MCF 10A (cell line): ENCODE results near the gene SIRPB2. TPM values are rescaled to one million over a fixed set of nuclear protein-coding genes. Genes with fewer than 3 reads are reported as not detected.
A peak's percentile ranks its signal among the peaks of the same experiment; 100 is the strongest.

ENCODE experiments used
- BruUV-seq: library from RNA; stranded (reverse); fragments of 400-500 nt; replicated peaks from 2 replicates; lab custom pipeline; 2021; lab: Mats Ljungman, UMichigan
- CTCF ChIA-PET: fragments of 300-600 bp; sonication (Branson Sonifier 250); formaldehyde crosslinking; extraction: SDS; loops from one replicate; lab custom pipeline; 2021; ENCODE audit warnings: antibody characterized with exemption, inconsistent platforms; lab: Yijun Ruan, JAX
- POLR2A ChIA-PET: fragments of 300-600, 350-650 bp; sonication (Branson Sonifier 250); formaldehyde crosslinking; extraction: SDS; loops from one replicate; lab custom pipeline; 2020; ENCODE audit warnings: antibody characterized with exemption, inconsistent platforms; lab: Yijun Ruan, JAX
- DNase-seq: peaks from one replicate; pipeline ENCODE4 v3.0.0-alpha.2; 2018; ENCODE audit not compliant: unreplicated experiment
- H3K27ac Mint-ChIP-seq: one replicate; pipeline ENCODE4 v1.8.0; 2022; ENCODE audit warnings: mild to moderate bottlenecking, low read depth, mixed read lengths; ENCODE audit not compliant: unreplicated experiment
- H3K27me3 Mint-ChIP-seq: one replicate; pipeline ENCODE4 v1.8.0; 2022; ENCODE audit warnings: mixed read lengths; ENCODE audit not compliant: insufficient read depth, unreplicated experiment
- H3K36me3 Mint-ChIP-seq: one replicate; pipeline ENCODE4 v1.8.0; 2022; ENCODE audit warnings: mild to moderate bottlenecking, moderate library complexity, mixed read lengths; ENCODE audit not compliant: insufficient read depth, unreplicated experiment
- H3K4me1 Mint-ChIP-seq: one replicate; pipeline ENCODE4 v1.8.0; 2022; ENCODE audit warnings: mixed read lengths; ENCODE audit not compliant: insufficient read depth, unreplicated experiment
- H3K4me3 Mint-ChIP-seq: one replicate; pipeline ENCODE4 v1.8.0; 2022; ENCODE audit warnings: mild to moderate bottlenecking, moderate library complexity, mixed read lengths; ENCODE audit not compliant: unreplicated experiment
- H3K9me3 Mint-ChIP-seq: one replicate; pipeline ENCODE4 v1.8.0; 2022; ENCODE audit warnings: mixed read lengths; ENCODE audit not compliant: unreplicated experiment
- CTCF ChIP-seq: fragments of 200-600 bp; IDR thresholded peaks from one replicate; pipeline ENCODE4 v1.8.0; 2022; ENCODE audit warnings: antibody characterized with exemption, mild to moderate bottlenecking; ENCODE audit not compliant: unreplicated experiment
- intact Hi-C: fragments of 100-400 bp; cut with micrococcal nuclease; formaldehyde crosslinking; loops from 2 replicates; pipeline ENCODE4 v1.14.1; 2022
- total RNA-seq: library from RNA; stranded (reverse); gene quantifications from 2 replicates; pipeline ENCODE4 v1.2.3, GENCODE V29; 2022

SIRPB2 gene
- total RNA-seq, 1 experiment from 2014 or later, result 1.8 TPM

GRCh38 chr20:1524004-1524403 lies 32.8 kb upstream of the SIRPB2 start:
- intact Hi-C loops, result no loop called here

DNA sequence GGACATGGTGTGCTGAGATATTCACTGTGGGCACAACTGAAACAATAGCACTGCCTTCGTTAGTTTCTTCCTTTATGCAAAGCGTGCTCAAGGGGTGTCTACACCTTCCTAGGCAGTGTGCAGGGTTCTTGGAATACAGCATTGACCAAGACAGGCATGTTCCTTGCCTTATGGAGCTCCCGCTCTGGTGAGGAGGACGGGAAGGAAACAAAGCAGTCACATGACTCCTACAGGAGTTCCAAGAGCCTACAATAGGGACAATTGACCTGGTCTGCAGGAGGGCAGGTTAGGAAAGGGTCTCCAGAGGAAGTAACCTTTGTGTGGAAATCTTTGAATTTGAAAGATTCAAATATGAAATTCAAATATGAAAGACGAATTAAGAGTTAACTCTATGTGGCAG lies 25.8 kb upstream of the SIRPB2 start:
- intact Hi-C loops, result no loop called here
- no peak for DNase-seq
- Mint-ChIP-seq H3K27ac (no peak overlapping the region), H3K27me3 (no peaks in the 10 kb centered on the region), H3K9me3 (no peaks in the 10 kb centered on the region), H3K4me3 (no peak overlapping the region), H3K4me1 (no peaks in the 10 kb centered on the region), H3K36me3 (no peaks in the 10 kb centered on the region)
- TF ChIP-seq CTCF, result no peak
- POLR2A ChIA-PET, result interaction anchor here (0.5 to 1.2 kb wide), 2 partner anchors 50 to 218 kb away, joined by 3 read pairs; partner anchors contain the start of gene NSFL1C
- CTCF ChIA-PET, result interaction anchor here (1.0 kb wide), 2 partner anchors 9 to 13 kb away, joined by 5 to 6 read pairs; no protein-coding TSS in a partner anchor
- BruUV-seq, result no TSS peak

More at GRCh38 chr20:1524004-1524403, 32.8 kb upstream of the SIRPB2 start:
- POLR2A ChIA-PET, result no interaction called here
- no peaks in the 10 kb centered on the region for H3K36me3 Mint-ChIP-seq
- no peaks in the 10 kb centered on the region for H3K4me1 Mint-ChIP-seq
- no peak overlapping the region for H3K27ac Mint-ChIP-seq
- no peak overlapping the region for H3K4me3 Mint-ChIP-seq
- H3K27me3 Mint-ChIP-seq, result no peaks in the 10 kb centered on the region
- CTCF ChIA-PET, result interaction anchor here (1.0 kb wide), 1 partner anchor 253 kb away, joined by 4 read pairs; no protein-coding TSS in a partner anchor
- no peak for DNase-seq
- H3K9me3 Mint-ChIP-seq, result peaks cover 8% of the 10 kb centered on the region
- no TSS peak for BruUV-seq
- no peak for TF ChIP-seq CTCF

DNA sequence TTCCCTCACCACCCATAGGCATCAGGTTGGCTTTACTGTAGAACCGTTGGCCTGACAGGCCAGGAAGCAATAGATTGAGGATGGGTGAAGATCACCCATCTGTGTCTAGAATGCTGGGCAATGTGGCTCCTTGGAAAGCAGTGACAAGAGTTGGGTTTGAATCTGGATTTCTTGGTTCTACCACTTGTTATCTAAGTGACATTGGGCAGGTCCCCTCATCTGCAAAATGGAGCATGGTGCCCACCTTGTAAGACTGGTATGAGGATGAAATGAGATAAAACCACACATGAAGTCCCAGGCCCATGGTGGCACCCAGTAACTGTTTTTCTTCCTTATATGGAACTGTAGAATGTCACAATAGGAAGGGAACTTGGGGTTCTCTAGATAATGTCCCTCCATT lies 22.6 kb upstream of the SIRPB2 start:
- Mint-ChIP-seq H3K27ac (no peak overlapping the region), H3K9me3 (no peaks in the 10 kb centered on the region), H3K4me3 (no peak overlapping the region), H3K36me3 (no peaks in the 10 kb centered on the region), H3K4me1 (no peaks in the 10 kb centered on the region), H3K27me3 (peaks cover 14% of the 10 kb centered on the region)
- intact Hi-C loops, result no loop called here
- DNase-seq, result no peak
- no peak for TF ChIP-seq CTCF
- ChIA-PET CTCF (interaction anchor here (0.6 to 2.0 kb wide), 3 partner anchors 12 to 260 kb away, joined by 3 to 5 read pairs (median 3); no protein-coding TSS in a partner anchor), POLR2A (interaction anchor here (0.6 to 1.3 kb wide), 2 partner anchors 24 to 33 kb away, joined by 3 read pairs; no protein-coding TSS in a partner anchor)
- BruUV-seq, result no TSS peak

DNA sequence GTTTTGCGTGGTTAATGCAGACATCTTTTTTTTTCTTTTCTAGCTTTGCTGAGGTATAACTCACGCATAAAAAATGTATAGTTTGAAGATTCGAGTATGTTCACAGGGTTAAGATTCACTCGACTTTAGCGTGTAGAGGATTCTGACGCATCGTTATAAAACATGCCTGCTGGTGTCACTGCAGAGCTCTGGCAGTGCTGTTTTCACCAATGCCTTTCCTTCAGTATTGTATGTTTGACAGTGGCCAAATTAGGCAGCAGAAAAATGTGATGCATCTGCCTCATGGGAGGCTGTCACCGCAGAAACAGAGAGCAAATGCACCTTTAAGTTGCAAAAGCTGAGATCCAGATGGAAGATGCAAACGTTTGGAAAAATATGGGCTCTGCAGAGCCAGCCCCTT lies 18.0 kb upstream of the SIRPB2 start:
- H3K4me3 Mint-ChIP-seq, result no peak overlapping the region
- H3K36me3 Mint-ChIP-seq, result no peaks in the 10 kb centered on the region
- intact Hi-C loops, result loop anchor here (1.0 kb wide), 2 partner anchors 225 to 268 kb away; no protein-coding TSS in a partner anchor
- CTCF ChIA-PET, result interaction anchor here (0.7 to 10.5 kb wide), 40 partner anchors 8 to 615 kb away, joined by 3 to 615 read pairs (median 4); partner anchors contain the start of genes NSFL1C and SIRPB2
- no TSS peak for BruUV-seq
- peak; percentile 65 for TF ChIP-seq CTCF
- H3K9me3 Mint-ChIP-seq, result no peaks in the 10 kb centered on the region
- POLR2A ChIA-PET, result interaction anchor here (0.7 to 3.5 kb wide), 5 partner anchors 10 to 268 kb away, joined by 4 to 20 read pairs (median 12); no protein-coding TSS in a partner anchor
- no peak overlapping the region for H3K27ac Mint-ChIP-seq
- DNase-seq, result peak; percentile 49
- peaks cover 24% of the 10 kb centered on the region for H3K4me1 Mint-ChIP-seq
- H3K27me3 Mint-ChIP-seq, result peaks cover 14% of the 10 kb centered on the region
